Glomerular endothelial cell (primary cell): Measurements from ENCODE around the gene CAMTA1. TPM values are rescaled to one million over a fixed set of nuclear protein-coding genes. Genes with fewer than 3 reads are reported as not detected.

ENCODE experiments used
- DNase-seq: peaks from one replicate; pipeline ENCODE4 v3.0.0-alpha.2; 2011; ENCODE audit warnings: low read depth, low spot score; ENCODE audit errors: extremely low read depth
- total RNA-seq: library from RNA; depleted of rRNA; stranded (reverse); fragments of >200 nt; gene quantifications from 2 replicates; pipeline ENCODE4 v1.2.3, GENCODE V29; 2015

Gene CAMTA1
- total RNA-seq, 1 donor from 2014 or later: 111 TPM

GRCh38 chr1:7583291-7584096 lies 798.2 kb downstream of the CAMTA1 start:
- DNase-seq: no peak

DNA sequence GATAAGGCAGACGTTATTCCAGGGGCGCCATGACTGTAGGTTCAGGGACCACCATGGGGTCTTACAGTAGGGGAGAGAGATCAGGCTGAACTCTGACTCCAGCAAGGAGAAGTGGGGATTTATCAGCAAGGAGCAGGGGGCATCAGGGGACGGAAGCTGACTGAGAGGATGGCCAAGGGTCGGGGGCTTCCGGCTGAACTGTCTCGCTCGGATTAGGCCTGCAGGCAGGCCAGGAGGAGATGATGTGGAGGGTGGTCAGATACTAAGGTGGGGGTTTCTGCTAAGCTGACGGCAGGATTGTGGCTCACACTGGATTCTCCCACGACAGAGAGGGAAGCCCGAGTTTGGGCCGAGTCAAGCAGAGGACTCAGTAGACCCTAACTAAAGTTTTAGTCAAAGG lies 798.9 kb downstream of the CAMTA1 start:
- DNase-seq: no peak

- no peak for DNase-seq
Observed at GRCh38 chr1:7584643-7585042, 799.4 kb downstream of the CAMTA1 start.

DNA sequence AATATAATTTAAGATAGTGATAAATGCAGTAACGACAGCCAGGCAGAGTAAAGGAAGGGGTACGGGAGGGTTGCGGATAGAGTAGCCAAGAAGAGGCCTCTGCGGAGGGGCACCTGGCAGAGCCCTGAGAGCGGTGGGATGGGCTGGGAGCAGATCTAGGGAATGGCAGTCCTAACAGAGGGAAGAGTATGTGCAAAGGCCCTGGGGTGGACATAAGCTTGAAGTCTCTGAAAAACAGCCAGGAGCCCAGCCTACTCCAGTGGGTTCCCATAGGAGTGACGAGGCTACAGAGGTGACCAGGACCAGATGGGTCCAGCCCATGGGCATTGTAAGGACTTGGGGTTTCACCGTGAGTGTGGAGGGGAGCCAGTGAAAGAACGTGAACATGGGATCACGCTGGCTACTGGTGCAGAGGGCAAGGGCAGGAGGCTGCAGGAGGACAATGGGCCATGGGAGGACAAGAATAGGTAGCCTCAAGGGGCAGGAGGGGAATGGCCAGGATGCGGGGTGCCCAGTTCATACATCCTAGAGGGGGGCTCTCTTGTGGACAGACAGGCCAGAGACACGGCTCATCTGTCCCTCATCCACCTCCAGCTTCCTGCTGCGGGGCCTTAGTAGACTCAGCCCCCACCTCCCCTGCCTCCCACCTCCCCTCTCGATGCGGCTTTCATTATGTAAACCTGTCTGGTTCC lies 800.1 kb downstream of the CAMTA1 start:
- no peak for DNase-seq

GRCh38 chr1:7586031-7586941 lies 801.0 kb downstream of the CAMTA1 start:
- DNase-seq: no peak

GRCh38 chr1:7587108-7587772 lies 802.0 kb downstream of the CAMTA1 start:
- DNase-seq: no peak

GRCh38 chr1:7587773-7588456 lies 802.7 kb downstream of the CAMTA1 start:
- DNase-seq: no peak

DNA sequence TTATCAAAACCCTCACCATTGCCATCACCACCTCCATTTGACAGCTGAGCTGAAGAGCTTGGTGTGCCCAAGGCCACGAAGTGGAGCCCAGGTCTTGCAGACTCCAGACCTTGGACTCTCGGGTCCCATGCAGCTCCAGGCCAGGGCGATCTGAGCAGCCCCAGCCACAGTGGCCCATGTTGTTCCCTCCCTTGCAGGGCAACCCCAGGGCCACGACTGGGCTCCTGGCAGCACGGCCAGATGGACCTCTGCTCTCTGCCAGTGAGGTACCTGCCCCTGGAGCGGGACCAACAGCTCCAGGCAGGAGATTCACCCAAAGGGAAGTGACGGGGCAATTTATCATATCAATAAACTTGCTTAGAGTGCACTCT lies 803.2 kb downstream of the CAMTA1 start:
- DNase-seq: no peak

DNA sequence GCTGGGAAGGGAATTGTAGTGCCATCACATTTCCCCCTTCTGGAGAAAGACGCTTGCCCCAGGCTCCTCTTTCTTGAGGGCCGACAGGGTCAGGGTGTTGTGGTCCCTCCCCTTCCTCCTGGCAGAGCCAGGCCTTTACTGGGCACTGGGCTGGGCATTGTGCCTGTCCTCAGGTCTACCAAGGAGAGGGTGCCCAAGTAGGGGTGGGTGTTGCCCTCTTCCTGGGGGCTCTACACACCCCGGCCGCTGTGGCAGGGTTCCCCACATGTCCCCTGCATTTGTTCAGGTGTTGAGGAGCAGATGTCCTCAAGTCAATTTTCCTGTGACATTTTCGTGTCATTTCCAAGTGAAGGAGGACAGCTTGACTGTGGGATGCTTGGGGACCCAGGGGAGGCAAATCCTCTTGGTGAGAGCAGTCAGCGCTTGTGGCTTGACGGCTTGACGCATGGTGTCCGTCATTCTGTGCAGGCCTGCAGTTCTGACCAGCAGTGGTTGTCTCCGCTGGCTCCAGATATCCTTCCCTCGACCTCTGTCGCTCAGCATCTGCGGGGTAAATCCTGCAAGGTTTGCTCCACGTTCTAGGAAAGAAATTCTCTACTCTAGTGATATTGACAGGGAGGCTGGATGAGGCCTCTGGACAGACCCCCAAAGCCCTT lies 804.0 kb downstream of the CAMTA1 start:
- DNase-seq: no peak

GRCh38 chr1:7589774-7590425 lies 804.6 kb downstream of the CAMTA1 start:
- no peak for DNase-seq

DNA sequence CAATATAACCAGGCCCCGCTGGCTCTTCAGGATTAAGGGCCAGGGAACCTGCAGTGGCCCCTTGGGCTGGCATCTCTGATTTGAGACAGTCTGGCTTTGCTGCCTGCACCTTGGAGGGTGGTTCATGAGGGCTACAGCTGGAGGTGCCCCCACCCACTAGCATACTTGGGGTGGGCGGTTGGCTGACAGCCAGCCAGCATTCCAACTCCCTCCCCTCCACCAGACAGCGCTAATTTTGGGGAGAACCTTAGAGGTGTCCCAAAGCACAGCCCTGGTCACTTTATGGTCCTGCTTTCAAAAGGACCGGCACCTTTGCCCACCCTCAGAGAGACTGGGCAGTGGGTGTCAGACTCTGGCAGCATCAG lies 805.2 kb downstream of the CAMTA1 start:
- DNase-seq: no peak

- DNase-seq: no peak
Observed at GRCh38 chr1:7591565-7591964, 806.3 kb downstream of the CAMTA1 start.

DNA sequence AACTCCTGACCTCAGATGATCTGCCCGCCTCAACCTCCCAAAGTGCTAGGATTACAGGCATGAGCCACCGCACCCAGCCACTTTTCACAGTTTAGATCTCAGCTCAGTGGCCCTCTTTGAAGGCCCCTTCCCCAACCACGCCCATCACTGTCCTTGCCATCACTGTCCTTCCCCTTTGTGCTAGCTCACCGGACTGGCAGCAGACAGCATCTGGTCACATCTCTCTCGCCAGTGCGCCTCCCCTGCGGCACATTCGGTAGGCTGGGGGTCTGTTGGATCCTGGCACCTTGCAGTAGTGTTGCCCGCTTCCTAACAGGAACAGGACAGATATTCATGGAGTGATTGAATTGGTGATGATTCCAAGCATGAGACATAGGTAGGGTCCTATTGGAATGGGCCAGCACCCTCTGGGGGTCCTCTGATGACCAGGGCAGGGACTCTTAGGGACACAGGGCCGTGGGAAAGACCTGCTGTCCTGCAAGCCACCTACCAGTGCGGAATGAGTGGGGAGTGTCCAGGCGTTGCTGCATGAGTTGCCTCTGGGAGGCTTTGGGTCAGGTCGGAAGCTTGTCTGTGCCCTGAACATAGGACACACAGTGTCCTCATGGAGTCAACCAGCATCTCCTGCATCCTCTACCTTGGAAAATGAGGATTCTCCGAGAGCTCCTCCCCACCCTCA lies 807.0 kb downstream of the CAMTA1 start:
- no peak for DNase-seq

- DNase-seq: no peak
Observed at GRCh38 chr1:7594002-7594713, 808.9 kb downstream of the CAMTA1 start.

- no peak for DNase-seq
Observed at GRCh38 chr1:7594714-7595295, 809.6 kb downstream of the CAMTA1 start.

GRCh38 chr1:7595336-7595735 lies 810.1 kb downstream of the CAMTA1 start:
- DNase-seq: no peak

GRCh38 chr1:7596126-7596965 lies 811.1 kb downstream of the CAMTA1 start:
- DNase-seq: no peak
